ENCODE data around the gene HP1BP3. TPM values are rescaled to one million over a fixed set of nuclear protein-coding genes. Genes with fewer than 3 reads are reported as not detected.

Gene HP1BP3
- total RNA-seq, 2 donors from 2014 or later, result 90.8 to 201 TPM

- no peak for DNase-seq
- intact Hi-C loops (cut with DNase I), result no loop called here
- WGBS, 2 donors, result 83 to 87% methylated on average over 7 to 24 of the region's 25 CpGs
These were observed 60.8 kb downstream of the HP1BP3 start for GRCh38 chr1:20726118-20726911.

GRCh38 chr1:20725189-20726117 is 61.7 kb downstream of the HP1BP3 start:
- no peak overlapping the region for H3K4me3 ChIP-seq
- no peak overlapping the region for H3K27ac ChIP-seq
- no peak for TF ChIP-seq CTCF (IDR thresholded peaks at IDR 0.05)
- TF ChIP-seq POLR2A (IDR thresholded peaks at IDR 0.05), result no peak
- 65 to 71% methylated on average over 18 to 27 of the region's 29 CpGs for WGBS, 2 donors
- no peaks in the 10 kb centered on the region for H3K36me3 ChIP-seq (replicated peaks in 1 of 2; ENCODE audit: insufficient read depth in 1 of 2, low read depth in 2 of 2)
- H3K4me1 ChIP-seq, result no peaks in the 10 kb centered on the region
- no peaks in the 10 kb centered on the region for H3K27me3 ChIP-seq
- H3K9me3 ChIP-seq, result no peaks in the 10 kb centered on the region
- intact Hi-C loops (cut with DNase I), result no loop called here
- ATAC-seq, result no peak
- no peak for DNase-seq

More at GRCh38 chr1:20726118-20726911, 60.8 kb downstream of the HP1BP3 start:
- TF ChIP-seq POLR2A (IDR thresholded peaks at IDR 0.05) (no peak), CTCF (IDR thresholded peaks at IDR 0.05) (no peak)
- no peak for ATAC-seq
- Histone ChIP-seq H3K27me3 (peaks cover 0 to 1% of the 10 kb centered on the region in 2 donors), H3K4me3 (no peak overlapping the region), H3K4me1 (peaks cover 1% of the 10 kb centered on the region), H3K9me3 (no peaks in the 10 kb centered on the region), H3K27ac (no peak overlapping the region), H3K36me3 (replicated peaks in 1 of 2; ENCODE audit: insufficient read depth in 1 of 2, low read depth in 2 of 2) (no peaks in the 10 kb centered on the region)

- H3K27me3 ChIP-seq, result no peaks in the 10 kb centered on the region
- no peak overlapping the region for H3K4me3 ChIP-seq
- H3K27ac ChIP-seq, result no peak overlapping the region
- intact Hi-C loops (cut with DNase I), result no loop called here
- no peaks in the 10 kb centered on the region for H3K4me1 ChIP-seq
- H3K9me3 ChIP-seq, result no peaks in the 10 kb centered on the region
- ATAC-seq, result no peak
- no peak for TF ChIP-seq CTCF (IDR thresholded peaks at IDR 0.05)
- no peak for TF ChIP-seq POLR2A (IDR thresholded peaks at IDR 0.05)
- WGBS, 2 donors, result 86% methylated on average over 11 to 13 of the region's 17 CpGs
- no peak for DNase-seq
- no peaks in the 10 kb centered on the region for H3K36me3 ChIP-seq (replicated peaks in 1 of 2; ENCODE audit: insufficient read depth in 1 of 2, low read depth in 2 of 2)
These were observed 62.5 kb downstream of the HP1BP3 start for GRCh38 chr1:20724364-20725188.

GRCh38 chr1:20723537-20724363 is 63.4 kb downstream of the HP1BP3 start:
- H3K36me3 ChIP-seq (replicated peaks in 1 of 2; ENCODE audit: insufficient read depth in 1 of 2, low read depth in 2 of 2), result no peaks in the 10 kb centered on the region
- DNase-seq (no peak), ATAC-seq (no peak)
- H3K9me3 ChIP-seq, result no peaks in the 10 kb centered on the region
- no peak overlapping the region for H3K27ac ChIP-seq
- H3K4me3 ChIP-seq, result no peak overlapping the region
- intact Hi-C loops (cut with DNase I), result no loop called here
- no peaks in the 10 kb centered on the region for H3K27me3 ChIP-seq
- no peaks in the 10 kb centered on the region for H3K4me1 ChIP-seq
- 84% methylated on average over 34 of the region's 35 CpGs; no CpG with 5 or more reads in 1 of the 2 donors for WGBS, 2 donors
- TF ChIP-seq CTCF (IDR thresholded peaks at IDR 0.05), result no peak
- no peak for TF ChIP-seq POLR2A (IDR thresholded peaks at IDR 0.05)
